GM19397 (cell line): Measurements from ENCODE around the gene GNA14.

Experiments
- ATAC-seq: cut with Tn5 transposase; IDR thresholded peaks from one replicate; pipeline ENCODE4 v1.9.1; 2021; ENCODE audit warnings: mild to moderate bottlenecking, moderate library complexity; ENCODE audit not compliant: unreplicated experiment

Gene GNA14

DNA sequence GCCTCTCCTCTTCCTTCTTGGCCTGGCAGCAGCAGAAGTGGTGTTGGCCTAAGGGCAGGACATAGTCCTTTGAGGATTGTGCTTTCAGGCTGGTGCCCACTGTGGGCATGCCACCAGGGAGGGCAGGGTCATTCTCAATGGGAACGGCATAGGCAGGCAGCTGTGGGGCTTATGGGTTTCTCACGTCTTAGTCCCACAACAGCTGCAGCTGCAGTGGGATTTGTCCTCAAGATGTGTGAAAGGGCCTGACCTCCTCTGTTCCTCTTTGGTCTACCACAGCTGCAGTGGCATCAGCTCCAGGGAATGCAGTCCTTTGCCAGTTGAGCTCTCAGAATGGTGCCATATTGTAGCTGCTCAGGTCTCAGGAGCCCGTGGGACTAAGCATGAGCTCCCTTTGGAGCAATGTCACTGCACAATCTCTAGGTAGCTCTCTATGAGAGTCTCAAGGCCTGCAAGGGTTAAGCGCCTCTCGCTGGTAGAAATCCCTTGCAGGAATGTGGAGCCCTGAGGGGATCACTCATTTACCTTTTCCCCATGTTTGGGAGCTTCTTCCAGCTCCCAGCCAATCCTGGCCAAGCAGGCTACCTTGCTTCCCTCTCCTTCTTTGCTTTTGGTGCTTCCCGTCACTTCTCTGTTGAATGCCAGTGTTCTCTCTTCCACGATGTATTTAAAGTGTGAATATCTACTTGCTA, 104.8 kb downstream of the GNA14 start:
- no peak for ATAC-seq

DNA sequence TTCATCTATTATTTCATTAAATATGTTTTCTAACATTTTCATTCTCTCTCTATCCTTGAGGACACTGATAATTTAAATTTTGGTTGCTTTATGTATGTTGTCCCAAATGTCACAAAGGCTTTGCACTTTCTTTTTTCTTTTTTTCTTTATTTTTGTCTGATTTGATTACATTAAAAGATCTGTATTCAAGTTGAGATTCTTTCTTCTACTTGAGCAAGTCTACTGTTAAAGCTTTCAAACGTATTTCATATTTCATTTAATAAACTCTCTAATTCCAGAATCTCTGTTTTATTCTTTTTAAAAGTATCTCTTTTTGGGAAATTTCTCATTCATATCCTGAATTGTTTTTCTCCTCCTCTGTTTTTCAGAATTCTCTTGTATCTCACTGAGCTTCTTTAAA, 106.5 kb downstream of the GNA14 start:
- ATAC-seq: no peak

DNA sequence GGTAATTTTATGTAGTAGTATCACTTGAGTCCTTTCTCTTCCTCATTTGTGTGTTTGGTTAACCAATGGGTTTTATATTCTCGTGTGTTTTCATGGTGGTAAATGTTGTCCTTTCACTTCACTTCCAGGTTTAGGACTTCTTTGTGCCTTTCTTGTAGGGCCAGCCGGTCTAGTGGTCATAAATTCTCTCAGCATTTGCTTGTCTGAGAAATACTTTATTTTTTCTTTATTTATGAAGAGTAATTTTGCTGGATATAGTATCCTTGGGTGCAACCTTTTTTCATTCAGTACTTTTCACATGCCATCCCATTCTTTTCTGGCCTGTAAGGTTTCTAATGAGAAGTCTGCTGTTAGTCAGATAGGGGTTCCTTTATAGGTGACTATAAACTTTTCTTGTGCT, 107.1 kb downstream of the GNA14 start:
- ATAC-seq: no peak

DNA sequence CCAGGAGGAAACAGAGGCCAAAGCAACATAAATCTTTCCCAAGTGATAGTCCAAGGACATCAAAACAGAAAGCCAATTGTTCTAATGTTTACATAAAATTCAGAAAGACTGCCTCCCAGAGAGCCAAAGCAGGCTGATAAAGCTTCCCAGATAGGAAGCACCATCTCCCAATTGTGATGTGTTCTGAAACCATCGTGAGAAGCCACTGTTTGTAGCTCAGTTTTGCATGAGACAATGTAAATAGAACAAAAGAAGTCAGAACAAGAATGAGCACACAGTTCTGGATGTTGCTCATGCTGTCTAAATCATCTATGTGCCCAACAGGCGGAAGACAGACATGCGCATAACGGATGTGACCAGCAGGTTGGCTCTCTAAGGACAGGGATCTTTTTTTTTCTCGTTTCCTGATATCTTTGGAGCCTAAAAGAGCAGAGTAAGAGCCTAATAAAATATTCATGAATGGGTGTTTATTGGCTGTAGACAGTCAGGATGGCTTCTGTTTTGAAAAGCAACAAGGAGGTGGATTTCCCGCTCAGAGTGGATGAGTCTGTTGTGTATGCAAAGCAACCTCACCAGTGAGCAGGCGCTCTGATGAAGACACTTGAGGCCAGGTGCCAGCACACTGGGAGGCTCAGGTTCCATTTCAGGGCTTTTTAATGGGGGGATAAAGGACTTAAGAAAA, 113.6 kb downstream of the GNA14 start:
- ATAC-seq: no peak

DNA sequence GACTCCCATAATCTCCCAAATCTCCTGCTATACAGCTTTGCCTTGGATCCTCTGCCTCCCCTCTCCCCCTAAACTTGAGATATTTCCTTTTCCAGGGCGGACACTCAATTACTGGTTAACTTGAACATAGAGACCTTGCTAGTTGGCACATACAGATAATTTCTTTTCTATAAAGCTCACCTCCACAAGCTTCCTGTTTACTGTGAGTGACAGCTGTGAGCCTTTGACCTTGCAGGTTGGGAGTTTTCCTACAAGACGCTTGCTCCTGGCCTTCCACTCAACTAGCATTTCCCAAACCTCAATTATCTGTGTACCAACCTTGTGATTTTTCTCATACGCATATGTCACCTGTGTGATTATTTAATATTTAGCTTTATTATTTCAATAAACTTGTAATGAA, 114.5 kb downstream of the GNA14 start:
- ATAC-seq: no peak

DNA sequence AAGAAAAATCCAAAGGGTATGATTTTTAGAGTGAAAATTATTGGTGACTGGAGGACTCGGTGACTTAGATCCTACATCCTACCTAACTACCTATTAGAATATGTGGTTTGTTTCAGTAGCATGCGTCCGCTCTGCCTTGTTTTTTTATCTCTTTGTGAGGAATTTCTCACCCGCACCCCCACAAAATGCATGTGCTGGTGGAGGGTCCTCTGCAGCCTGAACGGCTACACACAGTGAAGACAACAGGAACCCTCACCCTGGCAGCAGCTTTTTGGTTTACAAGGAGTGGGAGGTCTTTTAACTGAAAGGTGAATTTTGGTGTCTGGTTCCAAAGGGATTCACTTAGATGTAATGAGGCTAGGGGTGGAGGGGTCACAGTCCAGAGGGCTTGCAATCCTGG, 115.5 kb downstream of the GNA14 start:
- ATAC-seq: no peak

DNA sequence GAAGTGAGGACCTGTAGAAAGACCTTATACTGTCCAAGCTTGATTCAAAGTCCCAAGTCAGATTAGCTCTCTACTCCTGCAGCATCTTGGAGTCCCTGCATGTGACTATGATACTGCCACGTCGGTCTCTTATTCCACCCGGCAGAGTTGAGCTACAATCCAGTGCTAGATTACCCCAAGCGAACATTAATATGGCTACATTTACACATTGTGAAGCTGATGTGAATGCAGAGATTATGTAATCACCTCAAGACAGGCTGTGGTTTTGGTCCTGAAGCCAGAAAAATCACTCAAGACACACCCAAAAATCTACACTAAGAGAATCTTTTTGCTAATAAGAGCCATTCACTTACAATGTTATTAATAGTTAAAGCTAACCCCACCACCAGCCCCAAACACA, 116.7 kb downstream of the GNA14 start:
- no peak for ATAC-seq

DNA sequence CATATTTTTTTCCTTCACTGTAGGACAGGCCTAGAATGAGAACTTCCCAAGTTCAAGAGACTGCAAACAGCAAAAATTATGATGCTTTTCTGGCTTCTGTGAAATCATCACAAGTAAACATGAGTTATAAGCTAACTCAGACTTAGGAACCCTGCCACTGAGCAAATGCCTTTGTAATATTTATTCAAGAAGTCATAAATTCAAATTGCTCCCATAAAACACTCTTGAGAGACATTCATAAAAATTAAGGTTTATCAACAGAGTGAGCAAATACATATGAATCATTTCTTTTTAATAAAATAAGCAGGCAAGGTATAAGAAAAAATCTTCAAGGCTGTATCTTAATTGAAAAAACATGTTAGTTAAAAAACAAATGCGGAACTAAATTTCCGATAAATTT, 124.2 kb downstream of the GNA14 start:
- ATAC-seq: no peak

DNA sequence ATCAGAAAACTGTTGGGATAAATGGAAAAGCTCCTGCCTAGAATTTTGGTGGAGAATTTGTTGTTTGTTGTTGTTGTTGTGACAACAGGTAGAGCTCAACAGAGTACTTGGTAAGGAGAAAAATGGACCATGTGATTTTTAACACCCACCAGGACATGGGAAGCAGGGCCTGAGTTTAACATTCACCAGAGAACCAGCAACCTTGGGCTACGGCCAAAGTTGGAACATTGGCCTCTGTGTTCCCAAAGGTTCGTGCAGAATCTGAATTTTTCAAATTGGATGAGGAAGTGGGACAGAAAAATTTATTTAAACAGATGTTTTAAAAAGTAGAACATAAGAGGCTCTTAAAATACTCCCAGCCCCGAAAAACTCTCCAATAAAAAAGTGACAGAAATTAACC, 127.0 kb downstream of the GNA14 start:
- no peak for ATAC-seq

DNA sequence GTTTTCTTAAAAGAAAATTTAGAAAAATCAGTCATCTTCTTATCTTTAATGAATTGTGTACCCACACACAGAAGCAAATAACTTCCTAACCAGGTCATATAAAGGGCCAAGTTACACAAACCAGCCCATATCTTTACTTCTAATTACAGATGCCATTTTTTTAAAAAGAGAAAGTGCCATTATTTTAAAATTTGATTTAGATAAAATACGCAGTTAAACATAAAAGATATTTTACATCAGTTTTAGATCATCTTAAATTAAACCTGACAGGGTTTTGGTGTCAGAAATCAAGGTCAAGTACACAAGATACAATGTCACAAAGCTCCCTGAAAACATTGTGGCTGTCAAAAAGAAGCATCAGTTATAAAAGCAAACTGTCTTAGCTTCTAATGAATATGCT, 129.4 kb downstream of the GNA14 start:
- ATAC-seq: no peak

DNA sequence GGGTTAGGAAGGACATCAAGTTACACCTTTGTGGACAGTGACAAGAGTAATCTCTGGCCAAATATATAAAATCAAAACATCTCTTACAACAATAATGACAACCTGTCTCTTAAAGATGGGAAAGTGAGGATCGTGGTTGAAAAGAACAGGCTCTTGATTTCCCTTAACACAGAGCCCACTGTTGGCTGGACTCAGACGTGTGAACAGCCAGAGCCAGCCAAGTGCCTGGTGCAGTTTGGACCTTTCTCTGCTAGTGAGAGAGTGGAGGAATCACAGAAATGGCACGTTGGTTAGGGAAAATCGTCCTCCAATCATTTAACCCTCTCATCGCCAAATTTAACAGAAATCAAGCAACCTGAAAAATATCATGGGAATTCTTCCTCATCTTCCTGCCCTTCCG, 131.3 kb downstream of the GNA14 start:
- no peak for ATAC-seq

DNA sequence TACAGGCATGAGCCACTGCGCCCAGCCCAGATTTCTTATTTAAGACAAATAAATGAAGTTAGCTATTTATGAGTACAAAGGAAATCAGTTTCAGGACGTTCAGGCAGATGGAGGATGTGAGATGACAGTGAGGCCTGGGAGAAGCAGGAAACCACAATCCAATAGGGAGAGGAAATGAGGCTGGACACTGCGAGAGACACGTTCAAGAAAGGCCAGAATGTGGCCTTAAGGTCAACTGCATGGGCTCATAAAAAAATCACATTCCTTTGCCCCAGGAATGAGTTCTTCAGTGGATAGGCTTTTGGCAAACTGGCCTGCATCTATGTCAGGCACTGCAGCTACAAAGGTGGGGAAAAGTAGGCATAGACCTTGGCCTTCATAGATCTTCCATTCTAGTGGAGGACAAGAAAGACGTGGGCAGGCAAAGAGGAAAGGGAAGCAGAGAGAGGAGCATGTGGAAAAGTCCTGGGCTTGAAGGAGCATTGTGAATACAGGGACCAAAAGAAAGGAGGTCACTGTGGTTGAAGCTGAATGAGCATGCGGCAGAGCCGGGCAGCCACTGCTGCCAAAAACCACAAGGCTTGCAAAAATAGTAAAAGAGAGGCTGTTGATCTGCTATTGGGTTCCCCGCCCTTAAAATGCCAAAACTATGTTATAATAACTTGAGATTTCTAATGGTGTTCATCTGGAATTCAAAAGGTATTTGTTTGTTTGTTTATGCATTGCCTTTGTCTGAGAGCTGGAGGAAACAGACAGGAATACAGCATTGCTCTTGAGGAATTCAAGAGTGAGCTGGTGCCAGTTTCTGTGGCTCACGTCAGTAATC, 133.0 kb downstream of the GNA14 start:
- ATAC-seq: no peak

DNA sequence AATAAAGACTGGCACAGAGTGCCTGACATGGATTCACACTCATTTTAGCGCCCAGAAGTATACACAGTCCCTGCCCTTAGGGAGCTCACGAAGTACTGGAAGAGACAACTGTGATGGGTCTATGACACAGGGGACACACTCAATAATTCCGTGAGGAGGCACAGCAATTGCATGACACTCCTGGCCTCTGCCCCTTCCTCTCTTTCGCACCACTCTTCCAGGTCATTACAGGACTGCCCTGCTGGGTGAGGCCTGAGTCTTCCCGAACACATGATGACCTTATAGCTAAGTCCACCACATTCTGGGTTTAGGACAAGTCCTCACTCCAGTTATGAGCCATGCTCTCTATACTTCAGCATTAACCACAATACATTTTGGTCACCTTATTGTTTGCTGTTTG, 134.7 kb downstream of the GNA14 start:
- no peak for ATAC-seq

DNA sequence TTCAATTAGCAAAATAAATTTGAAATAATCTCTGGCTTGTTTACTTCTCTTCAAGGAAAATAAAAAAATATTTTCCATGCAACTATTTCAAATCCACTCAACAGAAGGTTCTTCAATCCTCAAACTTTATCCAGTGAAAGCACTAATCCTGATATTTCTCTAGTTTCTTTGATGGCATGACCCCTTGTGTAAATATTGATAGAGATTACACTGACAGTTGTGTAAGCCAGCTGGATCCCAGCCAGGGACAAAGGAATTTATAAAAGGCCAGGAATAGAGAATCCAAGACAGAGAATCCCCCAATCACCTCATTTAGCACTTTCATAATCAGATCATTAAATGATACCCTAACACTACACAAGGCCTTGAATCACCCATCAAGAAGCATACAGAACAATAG, 135.2 kb downstream of the GNA14 start:
- no peak for ATAC-seq

DNA sequence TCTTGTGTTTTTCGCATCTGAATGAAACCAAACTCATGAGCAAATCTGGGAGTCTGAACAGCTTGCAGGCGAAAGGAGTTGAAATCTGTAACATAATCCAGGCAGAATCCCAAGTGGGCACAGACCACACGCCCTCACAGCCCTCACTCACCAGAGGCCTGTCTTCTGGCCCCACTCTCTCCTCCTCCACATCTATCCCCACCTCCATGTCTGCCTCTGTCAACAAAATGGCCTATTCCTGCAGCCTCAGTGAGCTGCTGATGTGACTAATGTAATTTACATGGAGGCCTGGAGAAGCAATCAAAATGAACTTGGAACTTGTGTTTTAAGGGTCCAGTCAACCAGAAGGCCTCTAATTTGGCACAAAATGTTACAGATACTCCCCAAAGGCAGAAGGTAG, 136.6 kb downstream of the GNA14 start:
- ATAC-seq: no peak

DNA sequence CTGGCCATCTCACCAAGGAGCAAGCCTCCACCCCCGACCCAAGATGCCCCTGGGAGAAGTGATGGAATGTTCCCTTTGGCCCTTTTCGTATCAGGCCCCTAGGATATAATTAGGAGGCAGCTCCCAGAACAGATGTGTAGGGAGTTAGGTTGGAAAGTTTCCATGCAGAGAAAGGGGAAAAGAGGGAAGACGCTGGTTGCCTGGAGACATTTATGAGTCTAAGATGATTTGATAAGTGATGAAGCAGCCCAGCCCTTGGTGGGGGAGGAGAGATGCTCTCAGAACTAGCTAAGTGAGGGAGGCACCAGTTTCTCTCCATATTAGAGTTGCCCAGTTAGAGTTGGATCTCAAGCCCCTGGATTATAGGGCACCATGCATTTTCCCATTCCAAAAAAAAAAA, 137.5 kb downstream of the GNA14 start:
- no peak for ATAC-seq

DNA sequence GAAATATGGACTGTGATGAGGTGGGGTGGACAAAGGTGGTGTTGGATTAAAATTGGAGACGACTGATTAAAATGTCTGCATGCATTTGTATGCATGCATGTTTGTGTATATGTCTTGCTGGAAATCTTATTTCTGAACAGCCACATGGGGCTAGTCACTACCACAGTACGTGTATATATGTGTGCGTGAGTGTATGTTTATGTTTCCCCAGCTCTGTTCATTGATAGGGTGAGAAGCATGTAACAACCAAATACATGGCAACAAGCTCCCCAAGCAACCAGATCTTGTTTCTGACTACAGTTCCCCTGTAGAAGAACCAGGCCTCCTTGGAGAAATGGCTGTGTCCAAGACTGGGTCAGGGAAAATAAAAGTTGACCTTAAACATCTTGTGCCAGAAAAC, 139.7 kb downstream of the GNA14 start:
- ATAC-seq: no peak

DNA sequence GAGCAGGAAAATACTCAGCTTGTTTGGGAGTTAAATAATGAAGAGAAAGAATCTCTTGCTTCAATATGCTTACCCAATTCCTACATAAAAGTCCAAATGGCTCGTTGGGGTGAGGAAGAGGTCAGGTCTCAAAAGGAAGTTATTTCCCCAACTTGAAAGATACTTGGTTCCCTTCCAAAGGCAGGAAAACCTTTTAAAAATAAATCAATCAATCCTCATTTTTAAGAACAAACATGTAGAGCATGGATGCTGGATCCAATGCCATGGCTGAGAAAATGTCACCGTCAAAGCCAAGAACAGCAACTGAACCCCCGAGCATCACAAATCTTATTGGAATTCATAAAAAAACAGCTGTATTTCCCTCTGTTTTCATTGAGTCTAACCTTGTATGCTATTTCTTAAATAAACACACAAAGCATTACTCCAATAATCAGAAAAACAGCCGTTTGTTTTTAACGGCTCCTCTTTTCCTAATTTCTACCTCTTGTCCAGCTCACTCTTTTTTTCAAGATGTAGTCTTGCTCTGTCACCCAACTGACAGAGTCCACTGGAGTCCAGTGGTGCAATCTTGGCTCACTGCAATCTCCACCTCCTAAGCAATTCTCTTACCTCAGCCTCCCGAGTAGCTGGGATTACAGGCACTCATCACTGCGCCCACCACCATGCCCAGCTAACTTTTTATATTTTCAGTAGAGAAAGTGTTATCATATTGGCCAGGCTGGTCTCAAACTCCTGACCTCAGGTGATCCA, 140.7 kb downstream of the GNA14 start:
- no peak for ATAC-seq

DNA sequence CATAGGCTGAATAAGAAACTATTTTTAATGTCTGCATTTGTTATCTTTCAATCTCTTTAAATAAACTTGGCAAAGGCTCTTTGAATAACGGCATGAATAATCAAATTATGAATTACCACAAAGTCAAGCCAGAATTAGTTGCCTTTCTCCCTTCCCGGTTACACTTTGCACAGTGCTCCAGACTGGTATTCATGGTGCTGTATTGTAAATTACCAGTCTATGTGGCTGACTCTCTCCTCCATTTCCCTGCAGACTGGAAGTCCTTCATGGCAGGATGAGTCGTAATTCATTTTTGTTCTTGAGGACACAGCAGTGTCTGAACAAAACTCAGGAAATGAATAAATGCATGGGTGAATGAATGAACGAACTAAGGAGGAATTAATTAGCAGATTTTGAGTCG, 142.9 kb downstream of the GNA14 start:
- ATAC-seq: no peak

DNA sequence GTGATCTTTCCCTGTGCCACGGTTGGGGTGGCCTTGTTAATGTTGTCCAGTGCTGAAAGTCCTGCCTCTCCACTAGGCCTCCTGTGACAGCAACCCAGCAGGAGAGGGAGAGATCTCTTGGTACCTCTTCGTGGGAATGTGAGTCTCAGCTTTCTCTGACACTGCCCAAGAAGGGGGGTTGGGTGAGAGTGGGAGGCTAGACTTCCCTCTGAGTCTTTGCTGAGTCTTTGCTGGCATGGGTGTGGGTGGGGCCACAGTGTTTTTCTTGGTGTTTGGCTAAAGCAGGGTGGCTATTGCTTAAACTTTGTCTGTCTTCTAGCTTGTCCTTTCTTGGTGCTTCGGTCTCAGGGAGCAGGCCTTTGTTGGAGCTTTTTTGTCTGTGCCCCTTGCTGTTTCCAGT, 145.6 kb downstream of the GNA14 start:
- no peak for ATAC-seq

DNA sequence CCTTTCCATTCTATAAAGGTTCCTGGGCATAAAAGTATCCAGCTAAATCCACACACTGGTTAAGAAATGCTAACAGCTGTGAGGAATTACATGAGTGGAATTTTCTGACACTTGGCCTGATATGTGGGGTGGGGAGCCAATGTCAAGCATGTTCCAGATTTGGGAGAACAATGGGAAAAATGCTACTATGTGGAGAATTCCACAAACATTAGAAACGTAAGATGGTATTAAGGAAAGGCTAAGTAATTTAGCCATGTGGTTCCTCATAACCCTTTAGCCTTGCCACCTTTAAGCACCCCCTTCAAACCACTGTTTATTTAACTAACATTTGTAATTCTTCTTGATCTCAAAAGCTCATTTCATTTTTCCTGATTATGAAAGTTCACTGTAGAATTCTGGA, 149.2 kb downstream of the GNA14 start:
- no peak for ATAC-seq
